SU-DHL-6 (cell line): ENCODE results near the gene TET3.

ENCODE experiments used
- CTCF ChIP-seq: fragments of 200-600 bp; sonication (generic); IDR thresholded peaks from one replicate; pipeline ENCODE4 v1.5.1; 2017; ENCODE audit warnings: antibody characterized with exemption, mild to moderate bottlenecking, low read length, moderate library complexity; ENCODE audit not compliant: insufficient read depth, poor library complexity, severe bottlenecking
- EZH2phosphoT487 ChIP-seq: fragments of 200-600 bp; sonication (generic), shearing (Covaris generic); conservative IDR thresholded peaks from 2 replicates; pipeline ENCODE4 v1.6.1; 2018; ENCODE audit warnings: mild to moderate bottlenecking, antibody characterized with exemption, low read length, moderate library complexity, mixed read lengths

- TF ChIP-seq CTCF (no peak), EZH2phosphoT487 (no peak)
Observed at GRCh38 chr2:73944714-73945113, 40.0 kb upstream of the TET3 start.
